Karpas-422 (cell line): Measurements from ENCODE around the gene TRPV3. TPM values are rescaled to one million over a fixed set of nuclear protein-coding genes. Genes with fewer than 3 reads are reported as not detected.
"Not testable (repeated sequence)": the region's sequence is repeated elsewhere in the genome, so short reads cannot be mapped to it uniquely, and the experiment has no call there.

Experiments used
- DNase-seq: peaks from one replicate; pipeline ENCODE4 v3.0.0-alpha.2; 2015
- H2AFZ ChIP-seq: fragments of 200-600 bp; sonication (generic); 2 replicates; pipeline ENCODE4 v1.6.1; 2014; ENCODE audit warnings: antibody characterized with exemption, low read length, mixed read lengths
- H3K27ac ChIP-seq: fragments of 200-600 bp; sonication (generic); 2 replicates; pipeline ENCODE4 v1.5.1; 2014; ENCODE audit warnings: mild to moderate bottlenecking, low read length, moderate library complexity
- H3K27me3 ChIP-seq: fragments of 200-600 bp; sonication (generic); 2 replicates; pipeline ENCODE4 v1.6.1; 2014; ENCODE audit warnings: low read length, mixed read lengths
- H3K36me3 ChIP-seq: fragments of 200-600 bp; sonication (generic); 2 replicates; pipeline ENCODE4 v1.6.1; 2014; ENCODE audit warnings: low read length, mixed read lengths; ENCODE audit not compliant: insufficient read depth
- H3K4me1 ChIP-seq: fragments of 200-600 bp; sonication (generic); 2 replicates; pipeline ENCODE4 v1.6.1; 2014; ENCODE audit warnings: mild to moderate bottlenecking, low read length, mixed read lengths
- H3K4me2 ChIP-seq: fragments of 200-600 bp; sonication (generic); 2 replicates; pipeline ENCODE4 v1.6.1; 2014; ENCODE audit warnings: low read length, low read depth, mild to moderate bottlenecking; ENCODE audit not compliant: poor library complexity, severe bottlenecking
- H3K4me3 ChIP-seq: fragments of 200-600 bp; sonication (generic); 2 replicates; pipeline ENCODE4 v1.5.1; 2014; ENCODE audit warnings: mild to moderate bottlenecking, antibody characterized with exemption, low read length, mixed read lengths
- H3K79me2 ChIP-seq: fragments of 200-600 bp; sonication (generic); 2 replicates; pipeline ENCODE4 v1.6.1; 2014; ENCODE audit warnings: mild to moderate bottlenecking, low read length, mixed read lengths
- H3K9ac ChIP-seq: fragments of 200-600 bp; sonication (generic); 2 replicates; pipeline ENCODE4 v1.6.0; 2014; ENCODE audit warnings: low read length
- H3K9me2 ChIP-seq: fragments of 200-600 bp; sonication (generic), shearing (Covaris generic); replicated peaks from 2 replicates; pipeline ENCODE4 v1.6.0; 2014; ENCODE audit warnings: mild to moderate bottlenecking, low read length, moderate library complexity; ENCODE audit not compliant: insufficient read depth
- H3K9me3 ChIP-seq: fragments of 300-700, 200-600 bp; sonication (generic); 2 replicates; pipeline ENCODE4 v1.6.1; 2014; ENCODE audit warnings: low read length, mixed read lengths
- H4K20me1 ChIP-seq: fragments of 200-600 bp; sonication (generic); 2 replicates; pipeline ENCODE4 v1.6.1; 2014; ENCODE audit warnings: mild to moderate bottlenecking, antibody characterized with exemption, low read length, low read depth; ENCODE audit not compliant: insufficient read depth
- total RNA-seq: library from RNA; depleted of rRNA; stranded (reverse); fragments of >200 nt; shearing (Covaris generic); gene quantifications from 2 replicates; pipeline ENCODE4 v1.2.3, GENCODE V29; 2014; ENCODE audit warnings: low replicate concordance

TRPV3 gene
- total RNA-seq, 1 experiment from 2014 or later = 1.4 TPM

DNA sequence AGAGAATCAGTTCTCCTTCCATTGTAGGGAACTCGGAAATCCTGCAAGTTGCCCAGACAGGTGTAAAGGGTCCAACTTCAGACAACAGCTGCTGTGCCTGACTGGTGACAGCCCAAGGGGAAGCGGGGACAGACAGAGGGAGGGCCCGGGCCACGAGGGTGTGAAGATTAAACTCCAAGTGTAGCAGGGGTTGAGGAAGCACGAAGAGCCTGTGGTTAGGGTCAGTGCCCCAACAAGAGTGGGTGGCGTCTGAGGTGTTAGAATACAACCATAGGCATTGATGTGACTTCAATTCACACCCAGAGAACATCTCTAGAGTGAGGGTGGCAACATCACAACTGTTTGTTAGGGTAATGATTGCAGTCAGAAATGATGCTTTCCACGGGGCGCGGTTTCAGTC, 42.7 kb downstream of the TRPV3 start:
- Histone ChIP-seq H3K9me2 (no peaks in the 10 kb centered on the region), H3K27me3 (no peaks in the 10 kb centered on the region), H3K27ac (no peak overlapping the region), H4K20me1 (no peaks in the 10 kb centered on the region), H3K4me1 (no peaks in the 10 kb centered on the region), H3K36me3 (no peaks in the 10 kb centered on the region), H3K4me2 (no peak overlapping the region), H2AFZ (no peak overlapping the region), H3K9ac (no peak overlapping the region), H3K9me3 (no peaks in the 10 kb centered on the region), H3K79me2 (no peaks in the 10 kb centered on the region), H3K4me3 (no peak overlapping the region)
- DNase-seq = no peak

DNA sequence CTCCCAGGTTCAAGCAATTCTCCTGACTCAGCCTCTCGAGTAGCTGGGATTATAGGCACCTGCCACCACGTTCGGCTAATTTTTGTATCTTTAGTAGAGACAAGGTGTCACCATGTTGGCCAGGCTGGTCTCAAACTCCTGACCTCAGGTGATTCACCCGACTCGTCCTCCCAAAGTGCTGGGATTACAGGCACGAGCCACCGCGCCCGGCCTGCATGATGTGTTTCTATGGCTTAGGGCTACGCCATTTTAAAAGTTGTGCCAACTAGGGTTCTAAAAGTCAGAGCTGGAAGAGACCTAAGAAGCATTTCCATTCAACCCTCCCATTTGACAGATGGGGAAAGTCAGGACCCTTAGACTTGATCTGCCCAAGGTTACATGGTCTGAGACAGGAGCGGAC, 43.4 kb downstream of the TRPV3 start:
- H3K4me1 ChIP-seq, H3K9me2 ChIP-seq, H3K36me3 ChIP-seq, H3K9ac ChIP-seq, H3K4me2 ChIP-seq, H4K20me1 ChIP-seq, H2AFZ ChIP-seq, H3K4me3 ChIP-seq, H3K9me3 ChIP-seq, H3K79me2 ChIP-seq, H3K27ac ChIP-seq, H3K27me3 ChIP-seq, DNase-seq: not testable (repeated sequence)

- no peak for DNase-seq
- Histone ChIP-seq H3K4me3 (no peak overlapping the region), H3K79me2 (no peaks in the 10 kb centered on the region), H3K27ac (no peak overlapping the region), H3K27me3 (no peaks in the 10 kb centered on the region), H3K4me2 (no peak overlapping the region), H4K20me1 (no peaks in the 10 kb centered on the region), H3K9me2 (no peaks in the 10 kb centered on the region), H3K36me3 (no peaks in the 10 kb centered on the region), H3K9me3 (no peaks in the 10 kb centered on the region), H3K4me1 (no peaks in the 10 kb centered on the region), H2AFZ (no peak overlapping the region), H3K9ac (no peak overlapping the region)
Observed at GRCh38 chr17:3513305-3514035, 44.1 kb downstream of the TRPV3 start.

- no peaks in the 10 kb centered on the region for H3K36me3 ChIP-seq
- no peak for DNase-seq
- no peaks in the 10 kb centered on the region for H3K9me3 ChIP-seq
- no peak overlapping the region for H3K27ac ChIP-seq
- no peaks in the 10 kb centered on the region for H3K9me2 ChIP-seq
- no peaks in the 10 kb centered on the region for H3K79me2 ChIP-seq
- H3K4me2 ChIP-seq = no peak overlapping the region
- H3K4me3 ChIP-seq = no peak overlapping the region
- H4K20me1 ChIP-seq = no peaks in the 10 kb centered on the region
- H3K9ac ChIP-seq = no peak overlapping the region
- H3K27me3 ChIP-seq = no peaks in the 10 kb centered on the region
- no peaks in the 10 kb centered on the region for H3K4me1 ChIP-seq
- H2AFZ ChIP-seq = no peak overlapping the region
Observed at GRCh38 chr17:3512505-3513171, 45.0 kb downstream of the TRPV3 start.

- DNase-seq = no peak
- no peak overlapping the region for H3K27ac ChIP-seq
- H3K9me3 ChIP-seq = no peaks in the 10 kb centered on the region
- no peak overlapping the region for H2AFZ ChIP-seq
- no peaks in the 10 kb centered on the region for H4K20me1 ChIP-seq
- H3K36me3 ChIP-seq = no peaks in the 10 kb centered on the region
- no peak overlapping the region for H3K4me3 ChIP-seq
- no peaks in the 10 kb centered on the region for H3K27me3 ChIP-seq
- no peak overlapping the region for H3K9ac ChIP-seq
- H3K9me2 ChIP-seq = no peaks in the 10 kb centered on the region
- no peaks in the 10 kb centered on the region for H3K79me2 ChIP-seq
- no peak overlapping the region for H3K4me2 ChIP-seq
- no peaks in the 10 kb centered on the region for H3K4me1 ChIP-seq
Observed at GRCh38 chr17:3511852-3512504, 45.6 kb downstream of the TRPV3 start.

- H3K4me3 ChIP-seq = no peak overlapping the region
- no peak overlapping the region for H3K9ac ChIP-seq
- H3K9me2 ChIP-seq = no peaks in the 10 kb centered on the region
- H2AFZ ChIP-seq = no peak overlapping the region
- no peaks in the 10 kb centered on the region for H3K9me3 ChIP-seq
- no peaks in the 10 kb centered on the region for H3K27me3 ChIP-seq
- no peak overlapping the region for H3K4me2 ChIP-seq
- H3K36me3 ChIP-seq = no peaks in the 10 kb centered on the region
- H3K27ac ChIP-seq = no peak overlapping the region
- DNase-seq = no peak
- no peaks in the 10 kb centered on the region for H3K4me1 ChIP-seq
- no peaks in the 10 kb centered on the region for H3K79me2 ChIP-seq
- H4K20me1 ChIP-seq = no peaks in the 10 kb centered on the region
Observed at GRCh38 chr17:3510090-3510489, 47.5 kb downstream of the TRPV3 start.

DNA sequence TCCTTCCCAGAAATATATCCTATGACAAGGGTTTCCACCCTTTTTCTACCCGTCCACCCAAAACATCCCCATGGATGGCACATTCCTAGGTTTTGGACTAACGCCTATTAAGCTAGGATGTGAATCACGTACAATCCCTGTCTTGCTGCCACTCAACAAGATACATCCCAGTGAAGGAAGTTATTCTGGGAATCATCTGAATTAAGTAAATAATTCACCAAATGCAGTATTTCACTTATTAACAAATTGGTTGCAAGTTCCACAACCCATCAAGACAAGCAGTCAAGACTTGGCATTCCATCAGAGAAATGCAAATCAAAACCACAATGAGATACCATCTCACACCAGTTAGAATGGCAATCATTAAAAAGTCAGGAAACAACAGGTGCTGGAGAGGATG, 49.7 kb downstream of the TRPV3 start:
- H4K20me1 ChIP-seq = no peaks in the 10 kb centered on the region

DNA sequence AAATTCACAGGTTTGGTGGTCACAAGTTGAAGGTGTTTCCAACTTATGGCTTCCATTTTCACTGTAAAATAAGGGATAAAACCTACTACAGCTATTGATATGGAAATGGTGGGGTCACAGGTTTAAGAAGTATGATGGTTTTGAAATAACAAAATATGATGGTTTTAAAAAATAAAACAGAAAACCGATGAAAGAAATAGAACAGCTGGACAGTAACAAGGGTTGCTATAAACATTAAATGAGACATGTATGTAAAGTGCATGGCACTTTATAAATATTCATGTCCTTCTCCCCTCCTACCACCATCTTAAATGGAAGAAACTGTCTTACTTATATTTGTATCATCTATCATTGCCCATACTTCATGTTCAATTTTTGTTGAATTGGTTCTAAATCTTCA, 50.5 kb downstream of the TRPV3 start:
- Histone ChIP-seq H4K20me1 (no peaks in the 10 kb centered on the region), H3K79me2 (no peaks in the 10 kb centered on the region), H3K27ac (no peak overlapping the region), H3K4me3 (no peak overlapping the region), H3K4me2 (no peak overlapping the region), H3K27me3 (no peaks in the 10 kb centered on the region), H3K36me3 (no peaks in the 10 kb centered on the region), H3K9ac (no peak overlapping the region), H3K4me1 (no peaks in the 10 kb centered on the region), H3K9me3 (no peaks in the 10 kb centered on the region), H3K9me2 (no peaks in the 10 kb centered on the region), H2AFZ (no peak overlapping the region)
- DNase-seq = no peak

More for the DNA sequence above, 49.7 kb downstream of the TRPV3 start:
- Histone ChIP-seq H3K4me1 (no peaks in the 10 kb centered on the region), H3K27ac (no peak overlapping the region), H3K9me2 (no peaks in the 10 kb centered on the region), H3K79me2 (no peaks in the 10 kb centered on the region), H3K9me3 (no peaks in the 10 kb centered on the region), H3K36me3 (no peaks in the 10 kb centered on the region), H3K9ac (no peak overlapping the region), H2AFZ (no peak overlapping the region), H3K27me3 (no peaks in the 10 kb centered on the region), H3K4me3 (no peak overlapping the region), H3K4me2 (no peak overlapping the region)
- no peak for DNase-seq
